Mucosa of descending colon (tissue), 3 donors: ENCODE data around the gene CXCL12. TPM values are rescaled to one million over a fixed set of nuclear protein-coding genes. Genes with fewer than 3 reads are reported as not detected.

ENCODE experiments used
- ATAC-seq: fragments of 200-7000 bp; cut with Tn5 transposase; one replicate; pipeline ENCODE4 v1.9.1; 2020; ENCODE audit warnings: mild to moderate bottlenecking, moderate library complexity
- DNase-seq, 3 donors: peaks; one replicate each; pipeline ENCODE4 v3.0.0-alpha.2; 2020
- H3K36me3 ChIP-seq: fragments of 200-600 bp; one replicate; pipeline ENCODE4 v1.8.0; 2021; ENCODE audit warnings: low read depth, mild to moderate bottlenecking
- H3K4me1 ChIP-seq: fragments of 200-600 bp; one replicate; pipeline ENCODE4 v1.8.0; 2021; ENCODE audit warnings: low read depth, mild to moderate bottlenecking
- H3K4me3 ChIP-seq: fragments of 200-600 bp; one replicate; pipeline ENCODE4 v1.8.0; 2021; ENCODE audit warnings: mild to moderate bottlenecking
- H3K9me3 ChIP-seq: fragments of 200-600 bp; one replicate; pipeline ENCODE4 v1.8.0; 2021; ENCODE audit warnings: mild to moderate bottlenecking
- intact Hi-C, 2 donors: fragments of 100-400 bp; cut with DNase I in 1 of 2; cut with micrococcal nuclease in 1 of 2; formaldehyde crosslinking; loops; one replicate each; pipeline versions ENCODE4 v1.11.0 to v1.11.1; 2022; cut with DNase I, micrococcal nuclease
- total RNA-seq, 3 donors: library from RNA; stranded (reverse); fragmentation: NEBNext Ultra II Directional in 2 of 3; extraction: Animal tissue kit (Norgen Biotek cat#: 25700) in 2 of 3; gene quantifications; one replicate each; pipeline versions ENCODE4 v1.2.1 to v1.2.4, GENCODE V29; 2021 to 2023
- TF ChIP-seq, protein P1 (sequence below): fragments of 200-600 bp; IDR thresholded peaks from one replicate; pipeline ENCODE4 v1.8.0; 2022; ENCODE audit warnings: antibody characterized with exemption, mild to moderate bottlenecking
- donor health status: DM: no; HTN: no; CAD: no; lungs with moderate emphysema.
- donor health status: DM: no; HTN: no; CAD: no.
- donor health status: DM: no; HTN: yes; CAD: no.

Gene CXCL12
- total RNA-seq, 3 donors from 2014 or later: 17.1 to 97.8 (median 51.3) TPM

DNA sequence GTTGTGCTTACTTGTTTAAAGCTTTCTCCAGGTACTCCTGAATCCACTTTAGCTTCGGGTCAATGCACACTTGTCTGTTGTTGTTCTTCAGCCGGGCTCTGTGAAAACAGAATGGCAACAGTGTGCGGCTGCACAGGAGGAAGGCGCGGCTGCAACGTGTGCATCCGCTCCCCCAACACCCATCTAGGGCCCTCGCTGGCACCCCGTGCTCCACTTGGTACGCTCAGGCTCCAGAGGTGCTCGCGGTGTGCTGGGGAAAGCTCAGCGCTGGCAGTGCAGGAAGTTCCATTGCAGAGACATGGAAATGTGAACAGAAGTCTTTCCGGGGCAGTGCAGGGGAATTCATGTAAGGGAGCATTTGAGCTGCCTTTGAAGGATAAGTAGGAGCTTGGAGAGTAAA, 6.3 kb downstream of the CXCL12 start:
- no peak for ATAC-seq

GRCh38 chr10:44377651-44378310, 7.1 kb downstream of the CXCL12 start:
- Histone ChIP-seq H3K9me3 (no peaks in the 10 kb centered on the region), H3K4me3 (no peak overlapping the region), H3K4me1 (no peaks in the 10 kb centered on the region), H3K36me3 (no peaks in the 10 kb centered on the region)
- TF ChIP-seq, protein P1, sequence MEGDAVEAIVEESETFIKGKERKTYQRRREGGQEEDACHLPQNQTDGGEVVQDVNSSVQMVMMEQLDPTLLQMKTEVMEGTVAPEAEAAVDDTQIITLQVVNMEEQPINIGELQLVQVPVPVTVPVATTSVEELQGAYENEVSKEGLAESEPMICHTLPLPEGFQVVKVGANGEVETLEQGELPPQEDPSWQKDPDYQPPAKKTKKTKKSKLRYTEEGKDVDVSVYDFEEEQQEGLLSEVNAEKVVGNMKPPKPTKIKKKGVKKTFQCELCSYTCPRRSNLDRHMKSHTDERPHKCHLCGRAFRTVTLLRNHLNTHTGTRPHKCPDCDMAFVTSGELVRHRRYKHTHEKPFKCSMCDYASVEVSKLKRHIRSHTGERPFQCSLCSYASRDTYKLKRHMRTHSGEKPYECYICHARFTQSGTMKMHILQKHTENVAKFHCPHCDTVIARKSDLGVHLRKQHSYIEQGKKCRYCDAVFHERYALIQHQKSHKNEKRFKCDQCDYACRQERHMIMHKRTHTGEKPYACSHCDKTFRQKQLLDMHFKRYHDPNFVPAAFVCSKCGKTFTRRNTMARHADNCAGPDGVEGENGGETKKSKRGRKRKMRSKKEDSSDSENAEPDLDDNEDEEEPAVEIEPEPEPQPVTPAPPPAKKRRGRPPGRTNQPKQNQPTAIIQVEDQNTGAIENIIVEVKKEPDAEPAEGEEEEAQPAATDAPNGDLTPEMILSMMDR: no peak
- ATAC-seq: no peak
- intact Hi-C loops: no loop called here
- DNase-seq: no peak

More for the DNA sequence above, 6.3 kb downstream of the CXCL12 start:
- no peaks in the 10 kb centered on the region for H3K4me1 ChIP-seq
- no peaks in the 10 kb centered on the region for H3K36me3 ChIP-seq
- H3K4me3 ChIP-seq: no peak overlapping the region
- DNase-seq: no peak
- H3K9me3 ChIP-seq: no peaks in the 10 kb centered on the region
- intact Hi-C loops: no loop called here
- TF ChIP-seq, protein P1: no peak

DNA sequence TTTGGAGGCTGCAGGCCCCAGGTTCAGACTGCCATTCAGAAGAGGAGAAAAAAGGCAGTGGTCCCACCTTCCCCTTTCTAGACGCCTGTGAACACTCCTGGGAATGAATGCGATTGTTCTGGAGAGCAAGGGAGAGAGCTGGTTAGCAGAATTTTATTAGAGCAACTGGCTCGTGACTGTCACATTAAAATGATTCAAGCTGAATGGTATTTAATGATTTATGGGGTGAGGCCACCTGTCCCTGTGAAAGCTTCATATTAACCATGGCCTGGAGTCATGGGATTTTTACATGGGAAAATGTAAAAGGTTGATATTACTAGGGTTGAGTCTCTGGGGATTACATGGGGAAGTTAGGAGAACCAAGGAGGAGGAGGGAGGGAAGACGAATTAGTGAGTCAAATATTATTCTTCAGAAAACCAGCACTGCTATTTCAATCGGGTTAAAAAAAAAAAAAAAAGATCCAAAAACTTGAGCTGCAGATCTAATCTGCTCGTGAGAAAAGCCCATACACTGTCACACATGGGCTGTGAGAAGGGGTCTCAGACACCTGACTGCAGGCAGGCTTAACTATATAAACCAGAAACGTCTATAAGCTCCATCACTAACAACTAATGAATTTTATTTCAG, 8.3 kb downstream of the CXCL12 start:
- H3K36me3 ChIP-seq: no peaks in the 10 kb centered on the region
- intact Hi-C loops: no loop called here

GRCh38 chr10:44374155-44374554, 10.7 kb downstream of the CXCL12 start:
- Histone ChIP-seq H3K36me3 (no peaks in the 10 kb centered on the region), H3K9me3 (no peaks in the 10 kb centered on the region), H3K4me1 (no peaks in the 10 kb centered on the region), H3K4me3 (no peak overlapping the region)
- no peak for ATAC-seq
- TF ChIP-seq, protein P1: no peak
- no peak for DNase-seq
- intact Hi-C loops: no loop called here

More for the DNA sequence above, 8.3 kb downstream of the CXCL12 start:
- TF ChIP-seq, protein P1: no peak
- DNase-seq: no peak
- H3K9me3 ChIP-seq: no peaks in the 10 kb centered on the region
- no peak for ATAC-seq
- H3K4me3 ChIP-seq: no peak overlapping the region
- no peaks in the 10 kb centered on the region for H3K4me1 ChIP-seq

- no peaks in the 10 kb centered on the region for H3K36me3 ChIP-seq
- no peaks in the 10 kb centered on the region for H3K9me3 ChIP-seq
- TF ChIP-seq, protein P1: no peak
- no peak for ATAC-seq
- H3K4me1 ChIP-seq: no peaks in the 10 kb centered on the region
- intact Hi-C loops: no loop called here
- H3K4me3 ChIP-seq: no peak overlapping the region
- DNase-seq: no peak
Observed at GRCh38 chr10:44373341-44373995, 11.4 kb downstream of the CXCL12 start.
